HCT116 (cell line): ENCODE measurements around the gene CEP41. TPM values are rescaled to one million over a fixed set of nuclear protein-coding genes. Genes with fewer than 3 reads are reported as not detected.

Experiments
- ATAC-seq: fragments of 200-7000 bp; cut with Tn5 transposase; 2 replicates; pipeline ENCODE4 v1.9.1; 2020; ENCODE audit warnings: mild to moderate bottlenecking, moderate library complexity
- BruUV-seq: library from RNA; stranded (reverse); fragments of 400-500 nt; replicated peaks from 2 replicates; lab custom pipeline; 2021; lab: Mats Ljungman, UMichigan
- CTCF ChIA-PET: fragments of 300-600 bp; sonication (Branson Sonifier 250); formaldehyde crosslinking; loops from one replicate; lab custom pipeline; 2021; ENCODE audit warnings: antibody characterized with exemption; lab: Charles Lee
- POLR2A ChIA-PET: fragments of 300-600, 350-600 bp; sonication (Branson Sonifier 250); formaldehyde crosslinking; loops from one replicate; lab custom pipeline; 2021; ENCODE audit warnings: antibody characterized with exemption; lab: Charles Lee
- RAD21 ChIA-PET, 2 experiments: fragments of 300-600 bp; sonication (Branson Sonifier 250); formaldehyde crosslinking; loops; one replicate each; lab custom pipeline; 2023; ENCODE audit warnings: low total read pairs in 2 of 2; ENCODE audit not compliant: uncharacterized antibody in 2 of 2, unreplicated experiment in 2 of 2, low non-redundant PET in 1 of 2; lab: Charles Lee
- DNase-seq: peaks from one replicate; pipeline ENCODE4 v3.0.0-alpha.2; 2010; ENCODE audit warnings: low read depth, low spot score
- H2AFZ ChIP-seq: fragments of 200-600 bp; shearing (Covaris generic), sonication (generic); 2 replicates; pipeline ENCODE4 v1.6.1; 2017; ENCODE audit warnings: low read depth, mixed run types, mixed read lengths, antibody characterized with exemption, low read length; ENCODE audit not compliant: poor library complexity, severe bottlenecking
- H3K27ac ChIP-seq: 2 replicates; pipeline ENCODE4 v1.5.1; 2012; ENCODE audit warnings: low read depth, low read length
- H3K27me3 ChIP-seq: fragments of 200-600 bp; sonication (generic); 2 replicates; pipeline ENCODE4 v1.6.1; 2016; ENCODE audit warnings: mixed run types, low read length, mixed read lengths; ENCODE audit not compliant: insufficient read depth
- H3K36me3 ChIP-seq, 2 experiments: fragments of 200-500 bp in 1 of 2; fragments of 200-600 bp in 1 of 2; sonication (Bioruptor generic) in 1 of 2; sonication (generic) in 1 of 2; 2 replicates each; pipeline versions ENCODE4 v1.5.1 to v1.6.1; 2014 to 2016; ENCODE audit warnings: low read length in 2 of 2, inconsistent platforms in 1 of 2, mixed read lengths in 1 of 2, mixed run types in 1 of 2; ENCODE audit not compliant: insufficient read depth in 2 of 2, control insufficient read depth in 1 of 2
- H3K4me1 ChIP-seq, 2 experiments: fragments of 200-600 bp in 1 of 2; sonication (generic) in 1 of 2; 2 replicates each; pipeline versions ENCODE4 v1.5.1 to v1.6.1; 2012 to 2017; ENCODE audit warnings: low read length in 2 of 2, inconsistent platforms in 1 of 2, mild to moderate bottlenecking in 1 of 2, mixed read lengths in 1 of 2, mixed run types in 1 of 2, moderate library complexity in 1 of 2; ENCODE audit not compliant: insufficient read depth in 2 of 2, control insufficient read depth in 1 of 2
- H3K4me2 ChIP-seq: fragments of 200-600 bp; sonication (generic); 2 replicates; pipeline ENCODE4 v1.6.1; 2017; ENCODE audit warnings: mixed run types, low read length, mixed read lengths
- H3K4me3 ChIP-seq, 2 experiments: fragments of 200-600 bp in 1 of 2; sonication (generic) in 1 of 2; replicated peaks in 1 of 2; 2 replicates each; pipeline ENCODE4 v1.5.1; 2011 to 2016; ENCODE audit warnings: low read length in 2 of 2, control low read depth in 1 of 2, low read depth in 1 of 2, mild to moderate bottlenecking in 1 of 2, mixed read lengths in 1 of 2, mixed run types in 1 of 2
- H3K79me2 ChIP-seq: fragments of 200-600 bp; sonication (generic); 2 replicates; pipeline ENCODE4 v1.6.1; 2017; ENCODE audit warnings: mild to moderate bottlenecking, mixed run types, low read length, moderate library complexity, mixed read lengths; ENCODE audit not compliant: insufficient read depth
- H3K9ac ChIP-seq: fragments of 200-600 bp; sonication (generic); 2 replicates; pipeline ENCODE4 v1.6.1; 2016; ENCODE audit warnings: low read length, mixed read lengths
- H3K9me2 ChIP-seq: fragments of 200-600 bp; sonication (generic), shearing (Covaris generic); 2 replicates; pipeline ENCODE4 v1.6.1; 2017; ENCODE audit warnings: mixed run types, mild to moderate bottlenecking, moderate library complexity; ENCODE audit not compliant: insufficient read depth
- H3K9me3 ChIP-seq, 2 experiments: fragments of 200-500 bp in 1 of 2; fragments of 200-600 bp in 1 of 2; sonication (Bioruptor generic) in 1 of 2; sonication (generic) in 1 of 2; 2 replicates each; pipeline ENCODE4 v1.6.1; 2014 to 2017; ENCODE audit warnings: low read length in 2 of 2, mixed read lengths in 2 of 2, inconsistent platforms in 1 of 2, low read depth in 1 of 2, mild to moderate bottlenecking in 1 of 2, mixed run types in 1 of 2, moderate library complexity in 1 of 2; ENCODE audit not compliant: control insufficient read depth in 1 of 2, insufficient read depth in 1 of 2
- H4K20me1 ChIP-seq: fragments of 200-600 bp; sonication (generic), shearing (Covaris generic); 2 replicates; pipeline ENCODE4 v1.6.1; 2017; ENCODE audit warnings: mixed run types, mild to moderate bottlenecking, moderate library complexity; ENCODE audit not compliant: insufficient read depth
- CBX3 ChIP-seq: IDR thresholded peaks from 2 replicates; pipeline ENCODE4 v1.6.1; 2012; ENCODE audit warnings: low read depth
- CEBPB ChIP-seq: IDR thresholded peaks from 2 replicates; pipeline ENCODE4 v1.6.1; 2012; ENCODE audit warnings: low read depth
- CTCF ChIP-seq, 3 experiments: fragments of 200-600 bp in 1 of 3; sonication (generic) in 1 of 3; IDR thresholded peaks in 2 of 3; conservative IDR thresholded peaks in 1 of 3; 2 replicates each; pipeline ENCODE4 v1.5.1; 2012 to 2017; ENCODE audit warnings: low read depth in 2 of 3, low read length in 2 of 3, antibody characterized with exemption in 1 of 3, borderline replicate concordance in 1 of 3, control low read depth in 1 of 3, mild to moderate bottlenecking in 1 of 3, mixed read lengths in 1 of 3, mixed run types in 1 of 3, moderate library complexity in 1 of 3; ENCODE audit not compliant: insufficient read depth in 1 of 3
- ELF1 ChIP-seq: IDR thresholded peaks from 2 replicates; pipeline ENCODE4 v1.6.1; 2012; ENCODE audit warnings: low read depth, borderline replicate concordance
- EZH2phosphoT487 ChIP-seq: fragments of 200-600 bp; IDR thresholded peaks from 2 replicates; pipeline ENCODE4 v1.6.1; 2018; ENCODE audit warnings: antibody characterized with exemption, borderline replicate concordance
- FOSL1 ChIP-seq: IDR thresholded peaks from 2 replicates; pipeline ENCODE4 v1.6.1; 2012; ENCODE audit warnings: low read depth
- JUND ChIP-seq: IDR thresholded peaks from 2 replicates; pipeline ENCODE4 v1.6.1; 2012
- POLR2AphosphoS5 ChIP-seq: IDR thresholded peaks from 2 replicates; pipeline ENCODE4 v1.6.1; 2011; ENCODE audit warnings: mild to moderate bottlenecking, low read depth, low read length, moderate library complexity
- SIN3A ChIP-seq: IDR thresholded peaks from 2 replicates; pipeline ENCODE4 v1.6.1; 2012; ENCODE audit warnings: low read depth
- SRF ChIP-seq: IDR thresholded peaks from 2 replicates; pipeline ENCODE4 v1.6.1; 2012; ENCODE audit warnings: low read depth
- TCF7L2 ChIP-seq: IDR thresholded peaks from 2 replicates; pipeline ENCODE4 v1.7.0; 2011; ENCODE audit warnings: borderline replicate concordance, inconsistent platforms; ENCODE audit not compliant: insufficient read depth, insufficient read length; ENCODE audit errors: extremely low read depth
- YY1 ChIP-seq: IDR thresholded peaks from 2 replicates; pipeline ENCODE4 v1.6.1; 2011; ENCODE audit warnings: low read length, low read depth, moderate library complexity, mild to moderate bottlenecking; ENCODE audit not compliant: insufficient replicate concordance; ENCODE audit errors: extremely low read depth
- ZFX ChIP-seq: fragments of 450-650 bp; IDR thresholded peaks from 2 replicates; pipeline ENCODE4 v1.6.1; 2017
- intact Hi-C: fragments of 100-400 bp; cut with micrococcal nuclease; formaldehyde crosslinking; loops from 2 replicates; pipeline ENCODE4 v1.10.0; 2022
- total RNA-seq: library from RNA; stranded (reverse); gene quantifications from one replicate; pipeline ENCODE4 v1.2.1, GENCODE V29; 2021; ENCODE audit not compliant: unreplicated experiment
- TF ChIP-seq, protein P1 (sequence below): IDR thresholded peaks from 2 replicates; pipeline ENCODE4 v1.6.1; 2012
- TF ChIP-seq, protein P2 (sequence below): IDR thresholded peaks from 2 replicates; pipeline ENCODE4 v1.6.1; 2012; ENCODE audit warnings: low read depth

Gene CEP41
- total RNA-seq, 1 experiment from 2014 or later: 13.6 TPM

DNA sequence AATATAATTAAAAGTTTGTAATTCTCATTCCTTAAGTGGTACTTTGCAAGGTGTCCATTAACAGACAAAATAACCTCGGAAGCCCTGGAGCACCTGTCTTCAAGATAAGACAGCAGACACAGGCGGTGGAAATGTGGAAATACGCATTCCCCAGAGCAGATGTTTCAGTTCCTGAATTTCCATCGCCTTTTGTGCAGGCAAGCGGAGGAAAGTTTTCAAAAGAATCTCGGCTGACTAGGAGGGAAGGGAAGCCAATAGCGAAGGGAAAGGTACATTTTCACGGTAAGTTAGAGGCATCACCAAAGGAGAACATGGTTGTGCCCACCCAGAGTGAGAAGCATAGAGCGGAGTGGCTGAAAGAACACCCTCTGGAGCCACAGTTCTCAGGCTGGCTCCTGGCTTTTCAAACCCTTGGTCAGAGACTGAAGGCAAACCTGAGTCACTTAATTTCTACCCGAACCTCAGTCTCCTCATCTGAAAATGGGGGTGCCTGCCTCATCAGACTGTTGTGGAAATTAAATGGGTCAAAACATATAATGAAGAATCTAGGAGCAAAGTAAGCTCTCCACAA is 46.9 kb downstream of the CEP41 start:
- H3K27me3 ChIP-seq: no peaks in the 10 kb centered on the region
- no peak overlapping the region for H3K4me3 ChIP-seq
- no TSS peak for BruUV-seq
- ATAC-seq (no peak), DNase-seq (no peak)
- H3K4me2 ChIP-seq: no peak overlapping the region
- ChIA-PET CTCF (no interaction called here), POLR2A (no interaction called here), RAD21 (no interaction called here)
- intact Hi-C loops: no loop called here
- H3K9me2 ChIP-seq: no peaks in the 10 kb centered on the region
- H3K79me2 ChIP-seq: no peaks in the 10 kb centered on the region
- no peak overlapping the region for H2AFZ ChIP-seq
- no peak for TF ChIP-seq TCF7L2
- no peak for TF ChIP-seq CEBPB
- TF ChIP-seq POLR2AphosphoS5: no peak
- no peak for TF ChIP-seq EZH2phosphoT487
- no peak for TF ChIP-seq SRF
- TF ChIP-seq FOSL1: no peak
- no peak for TF ChIP-seq JUND
- TF ChIP-seq ELF1: no peak
- no peak for TF ChIP-seq ZFX
- no peaks in the 10 kb centered on the region for H3K36me3 ChIP-seq
- H4K20me1 ChIP-seq: no peaks in the 10 kb centered on the region
- no peaks in the 10 kb centered on the region for H3K4me1 ChIP-seq
- H3K9me3 ChIP-seq: no peaks in the 10 kb centered on the region
- no peak overlapping the region for H3K27ac ChIP-seq
- no peak overlapping the region for H3K9ac ChIP-seq

DNA sequence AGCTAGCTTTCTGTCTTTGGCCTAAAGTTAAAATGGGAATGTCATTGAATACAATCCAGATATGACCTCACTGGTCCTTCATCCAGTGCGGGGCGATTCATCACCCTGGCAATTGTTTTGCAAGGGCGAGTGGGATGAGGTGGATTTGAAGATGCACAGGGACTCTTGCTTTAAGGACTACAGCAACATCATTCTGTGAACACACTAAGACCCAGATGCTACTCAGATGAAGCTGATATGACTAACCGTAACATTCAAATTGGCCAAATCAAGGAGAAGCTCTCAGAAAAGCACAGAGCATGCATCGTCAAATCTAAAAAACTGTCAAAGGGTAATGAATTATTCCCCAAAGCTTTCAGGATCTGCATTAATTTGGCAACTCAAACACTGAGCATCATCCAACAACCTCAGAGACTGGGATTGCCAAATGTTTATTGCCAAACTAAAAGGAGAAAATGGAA is 47.7 kb downstream of the CEP41 start:
- Histone ChIP-seq H4K20me1 (no peaks in the 10 kb centered on the region), H3K4me2 (no peak overlapping the region), H3K9ac (no peak overlapping the region), H3K36me3 (no peaks in the 10 kb centered on the region), H3K9me3 (no peaks in the 10 kb centered on the region), H3K9me2 (no peaks in the 10 kb centered on the region), H3K79me2 (no peaks in the 10 kb centered on the region), H3K27ac (no peak overlapping the region), H3K4me1 (no peaks in the 10 kb centered on the region), H3K4me3 (no peak overlapping the region), H2AFZ (no peak overlapping the region), H3K27me3 (no peaks in the 10 kb centered on the region)
- intact Hi-C loops: no loop called here
- ATAC-seq (no peak), DNase-seq (no peak)
- ChIA-PET CTCF (no interaction called here), RAD21 (no interaction called here), POLR2A (interaction anchor here (1.3 kb wide), 1 partner anchor 9 kb away, joined by 3 read pairs; no protein-coding TSS in a partner anchor)
- BruUV-seq: no TSS peak
- no peak for TF ChIP-seq TCF7L2
- no peak for TF ChIP-seq POLR2AphosphoS5
- no peak for TF ChIP-seq YY1
- no peak for TF ChIP-seq SRF
- TF ChIP-seq JUND: no peak
- TF ChIP-seq, protein P1, sequence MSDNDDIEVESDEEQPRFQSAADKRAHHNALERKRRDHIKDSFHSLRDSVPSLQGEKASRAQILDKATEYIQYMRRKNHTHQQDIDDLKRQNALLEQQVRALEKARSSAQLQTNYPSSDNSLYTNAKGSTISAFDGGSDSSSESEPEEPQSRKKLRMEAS: no peak
- TF ChIP-seq, protein P2, sequence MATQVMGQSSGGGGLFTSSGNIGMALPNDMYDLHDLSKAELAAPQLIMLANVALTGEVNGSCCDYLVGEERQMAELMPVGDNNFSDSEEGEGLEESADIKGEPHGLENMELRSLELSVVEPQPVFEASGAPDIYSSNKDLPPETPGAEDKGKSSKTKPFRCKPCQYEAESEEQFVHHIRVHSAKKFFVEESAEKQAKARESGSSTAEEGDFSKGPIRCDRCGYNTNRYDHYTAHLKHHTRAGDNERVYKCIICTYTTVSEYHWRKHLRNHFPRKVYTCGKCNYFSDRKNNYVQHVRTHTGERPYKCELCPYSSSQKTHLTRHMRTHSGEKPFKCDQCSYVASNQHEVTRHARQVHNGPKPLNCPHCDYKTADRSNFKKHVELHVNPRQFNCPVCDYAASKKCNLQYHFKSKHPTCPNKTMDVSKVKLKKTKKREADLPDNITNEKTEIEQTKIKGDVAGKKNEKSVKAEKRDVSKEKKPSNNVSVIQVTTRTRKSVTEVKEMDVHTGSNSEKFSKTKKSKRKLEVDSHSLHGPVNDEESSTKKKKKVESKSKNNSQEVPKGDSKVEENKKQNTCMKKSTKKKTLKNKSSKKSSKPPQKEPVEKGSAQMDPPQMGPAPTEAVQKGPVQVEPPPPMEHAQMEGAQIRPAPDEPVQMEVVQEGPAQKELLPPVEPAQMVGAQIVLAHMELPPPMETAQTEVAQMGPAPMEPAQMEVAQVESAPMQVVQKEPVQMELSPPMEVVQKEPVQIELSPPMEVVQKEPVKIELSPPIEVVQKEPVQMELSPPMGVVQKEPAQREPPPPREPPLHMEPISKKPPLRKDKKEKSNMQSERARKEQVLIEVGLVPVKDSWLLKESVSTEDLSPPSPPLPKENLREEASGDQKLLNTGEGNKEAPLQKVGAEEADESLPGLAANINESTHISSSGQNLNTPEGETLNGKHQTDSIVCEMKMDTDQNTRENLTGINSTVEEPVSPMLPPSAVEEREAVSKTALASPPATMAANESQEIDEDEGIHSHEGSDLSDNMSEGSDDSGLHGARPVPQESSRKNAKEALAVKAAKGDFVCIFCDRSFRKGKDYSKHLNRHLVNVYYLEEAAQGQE: no peak
- no peak for TF ChIP-seq ELF1
- TF ChIP-seq CBX3: no peak
- no peak for TF ChIP-seq CTCF (IDR thresholded peaks at IDR 0.05 in 2 of 3, conservative IDR thresholded peaks at IDR 0.05 in 1 of 3; ENCODE audit: borderline replicate concordance in 1 of 3, insufficient read depth in 1 of 3, low read depth in 2 of 3, low read length in 2 of 3)
- no peak for TF ChIP-seq SIN3A
